ENCODE data around the gene RBM26. TPM values are rescaled to one million over a fixed set of nuclear protein-coding genes. Genes with fewer than 3 reads are reported as not detected.

The RBM26 gene
- polyA plus RNA-seq, 1 of the 3 experiments (the other 2 are of a cell fraction) = 12.5 TPM

- no peaks in the 10 kb centered on the region for H3K79me2 ChIP-seq (ENCODE audit: insufficient read depth)
- H3K27me3 ChIP-seq (ENCODE audit: insufficient read depth) = no peaks in the 10 kb centered on the region
- ChIA-PET CTCF (no interaction called here), POLR2A (no interaction called here)
- H3K36me3 ChIP-seq (replicated peaks in 1 of 2; ENCODE audit: control insufficient read depth in 1 of 2, insufficient read depth in 2 of 2, low read length in 1 of 2) = peaks cover 29 to 72% of the 10 kb centered on the region in 2 experiments
- no peaks in the 10 kb centered on the region for H3K9me2 ChIP-seq
- no peak overlapping the region for H3K9ac ChIP-seq
- peaks cover 26% of the 10 kb centered on the region for H3F3A ChIP-seq (replicated peaks; ENCODE audit: insufficient read depth)
- TF ChIP-seq RCOR1 (IDR thresholded peaks at IDR 0.05; ENCODE audit: low read length) (no peak), JUND (IDR thresholded peaks at IDR 0.05) (no peak), USF2 (IDR thresholded peaks at IDR 0.05; ENCODE audit: borderline replicate concordance, low read depth, low read length) (no peak), RFX5 (IDR thresholded peaks at IDR 0.05; ENCODE audit: low read length) (no peak)
- H3K4me2 ChIP-seq = no peak overlapping the region
- no peak for DNase-seq
- no peak overlapping the region for H3K4me3 ChIP-seq (ENCODE audit: low read depth in 2 of 2, low read length in 1 of 2)
- 82% methylated on average over 3 of the region's 3 CpGs for WGBS (ENCODE audit: low lambda C conversion rate)
- no peak overlapping the region; a peak in 1 of 4 replicates for H3K27ac ChIP-seq (ENCODE audit: low read depth in 2 of 2, low read length in 1 of 2)
- H2AFZ ChIP-seq (ENCODE audit: low read depth) = no peak overlapping the region
- H3K9me3 ChIP-seq = no peaks in the 10 kb centered on the region
- H4K20me1 ChIP-seq (ENCODE audit: insufficient read depth) = no peaks in the 10 kb centered on the region
- peaks cover 0 to 16% of the 10 kb centered on the region in 2 experiments; a peak in 2 of 4 replicates for H3K4me1 ChIP-seq (ENCODE audit: control insufficient read depth in 1 of 2, insufficient read depth in 2 of 2, low read depth in 1 of 2, low read length in 1 of 2)
Observed at GRCh38 chr13:79314652-79315051, 91.4 kb downstream of the RBM26 start.

GRCh38 chr13:79312340-79312855 lies 93.7 kb downstream of the RBM26 start:
- POLR2A ChIA-PET = no interaction called here
- WGBS (ENCODE audit: low lambda C conversion rate) = 48% methylated on average over 2 of the region's 2 CpGs
- TF ChIP-seq POLR2AphosphoS5 (IDR thresholded peaks at IDR 0.05; ENCODE audit: low read depth, low read length) (no peak), CTCF (IDR thresholded peaks at IDR 0.05) (no peak), USF1 (IDR thresholded peaks at IDR 0.05; ENCODE audit: borderline replicate concordance, low read depth) (no peak), YY1 (IDR thresholded peaks at IDR 0.05; ENCODE audit: low read depth) (no peak), PBX3 (IDR thresholded peaks at IDR 0.05) (no peak), TAF1 (IDR thresholded peaks at IDR 0.05; ENCODE audit: borderline replicate concordance, low read depth, low read length) (no peak), TEAD4 (IDR thresholded peaks at IDR 0.05; ENCODE audit: borderline replicate concordance, insufficient read depth) (no peak), ZBTB33 (IDR thresholded peaks at IDR 0.05; ENCODE audit: borderline replicate concordance, low read depth) (no peak), EP300 (IDR thresholded peaks at IDR 0.05; ENCODE audit: borderline replicate concordance in 1 of 2, low read depth in 1 of 2, low read length in 1 of 2) (no peak), RCOR1 (IDR thresholded peaks at IDR 0.05; ENCODE audit: low read length) (no peak), USF2 (IDR thresholded peaks at IDR 0.05; ENCODE audit: borderline replicate concordance, low read depth, low read length) (no peak), ELF1 (IDR thresholded peaks at IDR 0.05) (no peak), FOXM1 (IDR thresholded peaks at IDR 0.05; ENCODE audit: low read depth) (no peak), RXRA (IDR thresholded peaks at IDR 0.05; ENCODE audit: borderline replicate concordance, low read depth) (no peak), CHD2 (IDR thresholded peaks at IDR 0.05; ENCODE audit: low read length, partially characterized antibody) (no peak), GABPA (IDR thresholded peaks at IDR 0.05; ENCODE audit: low read depth) (no peak), EZH2phosphoT487 (IDR thresholded peaks at IDR 0.05; ENCODE audit: borderline replicate concordance, low read depth) (no peak)

More at GRCh38 chr13:79312340-79312855, 93.7 kb downstream of the RBM26 start:
- no peak for DNase-seq
- no peak overlapping the region for H2AFZ ChIP-seq (ENCODE audit: low read depth)
- no peaks in the 10 kb centered on the region for H3K27me3 ChIP-seq (ENCODE audit: insufficient read depth)
- H3K9me3 ChIP-seq = no peaks in the 10 kb centered on the region
- no peaks in the 10 kb centered on the region for H4K20me1 ChIP-seq (ENCODE audit: insufficient read depth)
- H3K4me2 ChIP-seq = no peak overlapping the region
- peaks cover 20% of the 10 kb centered on the region for H3F3A ChIP-seq (replicated peaks; ENCODE audit: insufficient read depth)
- no peaks in the 10 kb centered on the region for H3K79me2 ChIP-seq (ENCODE audit: insufficient read depth)
- no peak overlapping the region for H3K9ac ChIP-seq
- CTCF ChIA-PET = no interaction called here
- H3K27ac ChIP-seq (ENCODE audit: low read depth in 2 of 2, low read length in 1 of 2) = no peak overlapping the region
- H3K4me1 ChIP-seq (ENCODE audit: control insufficient read depth in 1 of 2, insufficient read depth in 2 of 2, low read depth in 1 of 2, low read length in 1 of 2) = peaks cover 0 to 19% of the 10 kb centered on the region in 2 experiments; a peak in 2 of 4 replicates
- H3K9me2 ChIP-seq = no peaks in the 10 kb centered on the region
- H3K4me3 ChIP-seq (ENCODE audit: low read depth in 2 of 2, low read length in 1 of 2) = no peak overlapping the region
- H3K36me3 ChIP-seq (replicated peaks in 1 of 2; ENCODE audit: control insufficient read depth in 1 of 2, insufficient read depth in 2 of 2, low read length in 1 of 2) = peaks cover 15 to 54% of the 10 kb centered on the region in 2 experiments

Measured in SK-N-SH (cell line).